Hematopoietic multipotent progenitor cell treated with erythropoietin and hydrocortisone succinate and interleukin-3 and kit ligand, for 15 days (in vitro differentiated cells): ENCODE measurements around the gene PAK4.

Source experiments
- DNase-seq: peaks from one replicate; pipeline ENCODE4 v3.0.0-alpha.2; 2015; ENCODE audit warnings: low spot score

Gene PAK4

GRCh38 chr19:39165857-39166256 is 40.3 kb downstream of the PAK4 start:
- DNase-seq: no peak

GRCh38 chr19:39166571-39167391 is 41.2 kb downstream of the PAK4 start:
- no peak for DNase-seq

- DNase-seq: no peak
Observed at GRCh38 chr19:39167461-39168257, 42.1 kb downstream of the PAK4 start.

DNA sequence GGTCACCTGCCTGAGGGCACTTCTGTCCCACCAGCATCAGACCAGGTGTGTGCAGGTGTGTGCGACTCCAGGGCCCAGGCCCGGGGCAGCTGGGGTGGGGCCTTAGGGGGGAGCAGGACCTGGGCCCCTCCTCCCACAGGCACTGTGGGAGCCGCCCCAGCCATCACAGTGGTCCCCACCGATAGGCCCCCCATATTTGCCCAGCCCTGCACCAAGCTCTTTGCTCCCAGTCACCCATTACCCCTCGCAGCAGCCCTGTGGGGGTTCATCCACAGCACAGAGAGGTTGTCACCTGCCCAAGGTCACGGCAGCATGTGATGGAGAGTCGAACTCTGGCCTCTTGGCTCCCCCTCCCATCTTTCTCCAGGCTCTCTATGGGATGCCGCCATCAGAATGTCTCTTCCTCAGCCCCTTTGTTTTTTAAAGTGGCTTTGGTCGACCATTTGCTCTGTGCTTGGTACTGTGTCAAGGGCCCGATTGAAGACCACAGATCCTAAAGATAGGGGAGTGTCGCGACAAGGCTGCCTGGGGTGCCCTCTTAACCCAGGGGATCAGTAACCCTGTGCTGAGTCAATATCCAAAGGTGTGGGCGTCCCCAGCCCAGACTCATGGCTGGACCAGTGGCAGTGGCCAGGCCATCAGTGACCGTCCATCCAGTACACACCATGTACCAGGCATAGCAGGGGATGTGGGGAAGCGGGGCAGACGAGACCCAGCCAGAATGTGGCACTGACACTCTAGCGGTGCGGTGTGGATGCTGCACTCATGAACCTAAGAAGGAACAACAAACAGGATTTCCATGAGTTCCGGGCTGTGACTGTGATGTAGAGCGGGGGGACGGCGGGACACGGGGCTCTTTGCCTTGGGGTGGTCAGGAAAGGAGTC is 42.9 kb downstream of the PAK4 start:
- DNase-seq: no peak

DNA sequence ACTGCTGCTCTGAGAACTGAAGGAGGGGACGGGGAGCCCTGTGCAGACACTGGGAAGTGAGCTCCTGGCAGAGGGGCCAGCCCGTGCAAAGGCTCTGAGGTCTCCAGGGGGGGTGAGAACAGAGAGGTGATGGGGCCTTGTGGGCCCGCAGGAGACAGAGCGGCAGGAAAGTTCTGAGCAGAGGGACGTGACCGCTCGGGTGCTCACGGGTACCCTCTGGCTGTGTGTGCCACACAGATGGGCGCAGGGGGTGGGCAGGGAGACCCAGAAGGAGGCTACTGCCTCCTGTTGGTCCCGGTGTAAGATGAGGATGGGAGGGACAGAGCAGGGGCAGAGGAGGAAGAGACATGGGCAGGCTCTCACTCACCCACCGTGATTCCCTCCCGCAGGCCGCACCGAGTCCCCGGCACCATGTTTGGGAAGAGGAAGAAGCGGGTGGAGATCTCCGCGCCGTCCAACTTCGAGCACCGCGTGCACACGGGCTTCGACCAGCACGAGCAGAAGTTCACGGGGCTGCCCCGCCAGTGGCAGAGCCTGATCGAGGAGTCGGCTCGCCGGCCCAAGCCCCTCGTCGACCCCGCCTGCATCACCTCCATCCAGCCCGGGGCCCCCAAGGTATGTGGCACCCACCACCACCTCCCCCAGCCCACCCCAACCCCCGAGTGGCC is 43.7 kb downstream of the PAK4 start:
- no peak for DNase-seq

DNA sequence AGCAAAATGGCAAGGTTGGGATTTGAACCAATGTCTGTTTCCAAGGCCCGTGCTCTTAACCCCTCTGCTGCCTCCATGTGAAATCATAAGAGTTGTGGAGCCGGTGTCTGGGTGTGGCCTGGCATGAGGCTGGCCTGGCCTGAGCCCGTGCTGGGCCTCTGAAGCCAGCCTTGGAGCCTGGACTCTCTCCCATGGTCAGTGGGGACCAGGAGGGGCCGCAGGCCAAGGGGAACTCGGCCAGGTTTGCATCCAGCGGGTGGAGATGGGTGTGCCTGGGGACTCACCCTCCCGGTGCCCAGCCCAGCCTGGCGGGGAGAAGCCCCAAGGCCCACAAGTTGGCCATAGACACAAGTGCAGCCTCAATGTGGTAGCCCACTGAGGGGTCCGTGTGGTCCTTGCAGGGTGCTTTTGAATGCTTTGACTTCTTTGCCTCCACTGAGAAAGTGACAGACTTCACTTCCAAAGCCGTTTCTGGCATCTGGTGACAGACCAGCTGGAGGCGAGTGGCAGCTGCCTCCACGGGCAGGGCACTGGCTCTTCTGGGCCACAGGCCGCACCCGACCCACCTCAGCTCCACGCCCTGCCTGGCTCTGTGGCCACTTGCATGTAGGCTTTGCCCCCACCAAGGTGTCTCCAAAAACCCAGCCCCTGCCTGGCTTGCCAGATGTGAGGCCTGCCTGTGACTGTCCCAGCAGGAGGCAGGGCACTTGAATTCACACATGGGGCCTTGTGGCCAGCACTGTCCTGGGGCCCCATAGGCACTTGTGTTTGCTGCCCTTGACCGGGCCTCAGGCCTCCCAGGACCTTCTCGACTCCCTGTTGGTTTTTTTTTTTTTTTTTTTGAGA is 45.0 kb downstream of the PAK4 start:
- DNase-seq: no peak

DNA sequence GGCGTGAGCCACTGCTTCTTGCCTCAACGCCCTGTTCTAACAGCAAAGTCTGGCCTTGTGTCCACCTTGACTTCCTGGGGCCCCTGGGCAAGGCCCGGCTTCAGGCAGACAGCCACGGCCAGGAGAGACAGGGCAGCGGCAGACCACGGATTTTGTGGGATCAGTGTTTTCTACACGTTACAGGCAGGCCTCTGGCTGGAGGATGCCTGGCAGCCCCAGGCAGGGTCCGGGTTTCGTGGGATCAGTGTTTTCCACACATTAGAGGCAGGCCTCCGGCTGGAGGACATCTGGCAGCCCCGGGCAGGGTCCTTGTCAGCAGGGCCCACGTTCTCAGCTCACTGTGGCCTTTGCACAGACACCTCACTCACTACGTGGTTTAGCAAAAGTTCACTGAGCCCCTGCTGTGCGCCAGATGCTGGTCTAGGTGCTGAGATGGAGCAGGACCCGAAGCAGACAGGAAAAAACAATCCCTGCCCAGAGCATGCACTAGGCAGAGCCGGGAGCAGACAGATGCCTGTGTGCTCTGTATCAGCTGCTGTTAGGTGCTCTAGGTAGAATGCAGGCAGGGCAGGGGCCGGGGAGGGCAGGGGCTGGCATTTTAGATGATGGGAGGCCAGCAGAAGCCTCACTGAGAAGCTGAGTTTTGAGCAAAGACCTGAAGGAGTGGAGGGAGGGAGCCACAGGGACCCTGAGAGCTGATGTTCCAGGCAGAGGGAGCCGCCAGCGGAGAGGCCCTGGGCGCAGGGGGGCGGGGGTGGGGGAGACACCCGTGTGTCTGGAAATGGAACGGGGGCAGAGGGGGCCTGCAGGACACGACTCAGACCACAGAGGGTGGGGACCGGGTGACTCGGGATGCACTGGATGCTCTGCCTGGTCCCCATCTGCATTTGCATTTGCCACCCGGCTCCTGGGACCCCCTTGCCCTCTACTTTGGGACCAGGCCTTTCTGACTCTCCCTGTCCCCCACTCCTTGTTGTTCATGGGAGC is 46.2 kb downstream of the PAK4 start:
- no peak for DNase-seq

GRCh38 chr19:39172700-39173501 is 47.3 kb downstream of the PAK4 start:
- DNase-seq: no peak

- no peak for DNase-seq
Observed at GRCh38 chr19:39173502-39173991, 48.0 kb downstream of the PAK4 start.

DNA sequence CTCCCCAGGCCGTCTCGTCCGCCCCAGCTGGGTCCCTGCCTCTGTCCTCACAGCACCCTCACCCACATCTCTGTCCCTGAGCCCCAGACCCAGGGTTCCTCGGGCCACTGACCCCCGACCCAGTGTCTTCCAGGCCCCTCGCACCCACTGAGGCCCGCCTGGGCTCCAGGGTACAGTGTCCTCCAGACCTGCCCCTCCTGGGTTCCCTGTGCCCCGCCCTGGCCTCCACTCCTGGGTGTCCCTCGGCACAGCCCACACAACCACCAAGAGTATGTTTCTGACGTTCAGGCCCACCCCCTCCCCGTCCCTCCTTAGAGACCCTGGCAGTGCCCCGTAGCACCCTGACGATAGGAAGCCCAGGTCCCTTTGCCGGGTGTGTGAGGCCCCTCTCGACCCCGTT is 48.6 kb downstream of the PAK4 start:
- DNase-seq: no peak

- no peak for DNase-seq
Observed at GRCh38 chr19:39174558-39175544, 49.3 kb downstream of the PAK4 start.

DNA sequence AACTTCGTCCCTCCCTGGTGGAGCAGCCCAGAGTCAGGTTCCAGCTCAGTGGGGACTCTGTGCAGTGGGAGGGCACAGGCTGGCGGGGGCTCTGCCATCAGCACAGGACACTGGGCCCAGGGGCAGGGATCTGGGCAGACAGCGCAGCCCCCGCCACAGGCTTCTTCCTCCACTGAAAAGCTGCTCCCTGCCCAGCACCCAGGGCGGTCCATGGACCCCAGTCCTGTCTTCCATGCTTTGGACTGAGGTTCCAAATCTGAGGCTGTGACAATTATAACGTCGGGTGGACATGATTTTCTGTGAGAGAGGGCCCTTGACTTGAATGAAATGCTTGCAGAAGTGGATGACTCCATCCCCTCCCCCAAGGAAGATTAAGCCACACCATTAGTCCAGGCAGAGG is 50.0 kb downstream of the PAK4 start:
- no peak for DNase-seq

GRCh38 chr19:39177110-39177699 is 51.6 kb downstream of the PAK4 start:
- no peak for DNase-seq

GRCh38 chr19:39177736-39178135 is 52.1 kb downstream of the PAK4 start:
- DNase-seq: no peak

GRCh38 chr19:39178296-39179006 is 52.9 kb downstream of the PAK4 start:
- DNase-seq: no peak

DNA sequence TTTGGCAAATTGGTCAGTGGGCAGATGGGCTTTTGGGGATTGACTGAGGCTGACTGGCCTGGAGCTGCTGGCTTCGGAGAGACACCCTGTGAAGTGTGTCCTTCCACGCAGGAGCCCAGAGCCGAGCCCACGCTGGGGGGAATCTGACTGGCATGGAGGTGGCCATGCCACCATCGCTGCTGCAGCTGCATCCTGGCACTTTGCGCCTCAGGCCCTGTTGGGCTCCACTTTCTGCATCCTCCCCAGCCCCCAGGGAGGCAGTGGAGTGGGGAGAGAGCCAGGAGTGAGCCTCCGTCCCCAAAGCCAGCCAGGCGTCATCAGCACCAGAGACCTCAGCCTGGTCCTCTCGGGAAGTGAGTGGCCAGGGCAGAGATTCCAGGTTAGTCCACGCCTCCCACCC is 54.2 kb downstream of the PAK4 start:
- no peak for DNase-seq
